Inferior parietal cortex (tissue), 1 donor: Measurements from ENCODE around the gene MVB12B.

Source experiments
- DNase-seq: peaks from one replicate; pipeline ENCODE4 v3.0.0-alpha.2; 2016; ENCODE audit errors: extremely low spot score

MVB12B gene

GRCh38 chr9:126303488-126303887 is 23.1 kb upstream of the MVB12B start:
- no peak for DNase-seq

DNA sequence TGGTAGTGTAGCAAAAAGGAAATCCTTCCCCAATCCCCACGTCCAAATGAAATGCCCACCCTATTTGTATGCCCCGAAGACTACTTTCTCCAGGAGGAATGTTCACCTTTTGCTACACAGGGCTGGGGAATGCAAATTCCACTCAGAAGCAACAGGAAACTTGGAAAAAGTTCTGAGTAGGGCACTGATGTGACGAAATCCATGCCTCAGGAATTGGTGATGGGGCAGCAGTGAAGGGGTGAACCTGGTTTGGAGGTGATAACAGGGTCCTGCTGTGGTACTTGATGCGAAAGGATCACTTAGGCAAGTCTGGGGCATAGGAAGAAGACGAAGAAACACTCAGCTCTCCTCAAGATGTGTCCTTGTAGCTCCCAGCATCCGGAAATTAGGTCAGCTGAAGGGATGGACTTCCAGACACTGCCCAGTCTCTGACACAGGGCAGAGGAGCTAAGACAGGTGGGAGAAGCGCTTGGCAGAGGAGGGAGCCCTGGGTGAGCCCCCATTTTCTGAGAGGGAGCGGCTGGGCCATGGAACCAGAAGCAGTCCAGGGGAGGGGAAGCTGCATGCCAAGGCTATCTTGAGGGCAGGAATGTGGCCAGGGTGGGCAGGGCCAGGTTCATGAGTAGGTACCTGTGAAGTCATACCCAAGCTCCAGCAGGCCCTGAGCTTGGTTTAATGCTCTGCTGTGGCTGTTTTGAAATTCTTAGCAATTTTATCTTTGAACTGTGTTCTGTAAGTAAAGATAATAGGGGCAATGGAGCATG is 22.2 kb upstream of the MVB12B start:
- DNase-seq = no peak

GRCh38 chr9:126304971-126305320 is 21.7 kb upstream of the MVB12B start:
- no peak for DNase-seq

DNA sequence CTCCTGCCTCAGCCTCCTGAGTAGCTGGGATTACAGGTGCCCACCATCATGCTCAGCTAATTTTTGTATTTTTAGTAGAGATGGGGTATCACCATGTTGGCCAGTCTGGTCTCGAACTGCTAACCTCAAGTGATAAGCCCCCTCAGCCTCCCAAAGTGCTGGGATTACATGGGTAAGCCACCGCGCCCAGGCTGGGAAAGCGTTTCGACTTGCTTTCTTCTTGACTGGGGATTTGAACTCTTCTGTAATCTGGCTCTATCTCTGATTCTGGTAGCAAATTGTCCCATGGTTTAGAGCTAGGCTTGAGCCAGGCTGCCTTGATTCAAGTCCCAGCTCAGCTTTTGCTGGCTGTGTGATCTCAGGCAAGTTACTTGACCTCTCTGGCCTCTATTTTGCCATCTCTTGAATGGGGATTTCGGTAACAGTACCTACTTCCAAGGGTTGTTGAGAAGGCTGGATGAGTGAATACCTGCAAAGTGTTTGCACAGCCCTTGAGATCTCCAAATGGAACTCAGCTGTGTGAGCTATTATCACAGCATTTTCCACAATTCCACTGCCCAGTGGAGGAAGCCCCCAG is 20.5 kb upstream of the MVB12B start:
- DNase-seq = no peak

DNA sequence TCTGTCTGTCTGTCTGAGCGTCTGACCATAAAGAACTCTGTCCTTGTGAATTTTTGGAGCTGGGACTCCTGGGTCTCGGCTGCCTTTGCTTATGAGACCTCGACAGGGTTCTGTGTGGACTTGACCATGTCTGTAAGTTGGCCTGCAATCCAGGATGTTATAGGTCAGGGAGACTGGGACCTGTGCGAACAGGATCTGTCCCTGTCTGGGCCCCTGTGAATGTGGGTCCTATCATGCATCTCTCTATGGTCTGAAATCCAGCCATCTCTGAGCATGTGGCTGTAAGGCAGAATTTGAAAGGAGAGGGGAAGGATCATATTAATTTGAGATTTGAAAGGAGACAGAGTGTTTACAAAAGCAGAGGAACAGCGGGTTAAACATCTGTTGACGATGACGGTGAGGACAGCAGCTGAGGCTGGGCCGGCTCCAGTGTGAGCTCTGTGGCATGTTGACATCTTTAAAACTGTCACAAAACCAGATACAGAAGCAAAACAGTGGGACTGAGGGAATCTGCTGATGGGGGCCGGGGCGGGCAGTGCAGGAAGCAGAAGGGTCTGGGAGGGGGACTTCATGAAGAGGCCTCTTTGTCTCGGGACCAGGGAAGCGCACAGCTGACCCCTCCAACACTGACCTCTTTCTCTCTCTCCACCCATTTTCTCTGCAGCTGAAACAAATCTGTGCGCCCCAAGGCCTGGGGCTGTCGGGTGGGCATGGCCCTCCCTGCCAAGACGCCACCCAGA is 19.1 kb upstream of the MVB12B start:
- peak; percentile 68 for DNase-seq

DNA sequence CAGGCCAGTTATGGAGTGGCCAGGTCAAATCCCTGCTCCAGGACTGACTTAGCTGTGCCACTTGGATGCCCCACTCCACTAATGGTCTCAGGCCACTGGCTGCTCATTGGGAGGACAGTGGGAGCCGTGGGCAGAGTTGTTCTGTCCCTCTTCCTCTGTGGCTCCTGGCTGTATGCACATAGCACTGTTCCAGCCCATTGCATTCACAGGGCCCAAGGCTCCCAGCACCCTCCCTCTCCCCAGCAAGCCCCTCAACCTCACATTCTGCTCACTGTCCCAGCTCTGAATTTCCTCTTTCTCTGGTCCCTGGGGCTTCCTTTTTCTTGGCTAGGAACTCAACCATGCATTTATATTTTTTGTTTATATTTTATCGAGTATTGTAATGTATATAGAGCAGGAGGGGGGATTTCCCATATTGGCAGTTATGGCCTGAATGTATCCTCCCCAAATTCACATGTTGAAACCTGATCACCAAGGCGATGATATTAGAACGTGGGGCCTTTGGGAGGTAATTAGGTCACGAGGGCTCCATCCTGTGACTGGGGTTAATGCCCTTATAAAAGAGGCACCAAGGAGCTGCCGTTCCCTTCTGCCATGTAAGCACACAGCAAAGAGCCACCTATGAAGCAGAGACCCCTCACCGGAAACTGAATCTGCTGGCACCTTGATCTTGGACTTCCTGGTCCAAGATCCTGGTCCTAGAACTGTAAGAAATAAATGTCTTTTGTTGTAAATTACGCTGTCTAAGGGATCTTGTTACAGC is 17.0 kb upstream of the MVB12B start:
- no peak for DNase-seq

DNA sequence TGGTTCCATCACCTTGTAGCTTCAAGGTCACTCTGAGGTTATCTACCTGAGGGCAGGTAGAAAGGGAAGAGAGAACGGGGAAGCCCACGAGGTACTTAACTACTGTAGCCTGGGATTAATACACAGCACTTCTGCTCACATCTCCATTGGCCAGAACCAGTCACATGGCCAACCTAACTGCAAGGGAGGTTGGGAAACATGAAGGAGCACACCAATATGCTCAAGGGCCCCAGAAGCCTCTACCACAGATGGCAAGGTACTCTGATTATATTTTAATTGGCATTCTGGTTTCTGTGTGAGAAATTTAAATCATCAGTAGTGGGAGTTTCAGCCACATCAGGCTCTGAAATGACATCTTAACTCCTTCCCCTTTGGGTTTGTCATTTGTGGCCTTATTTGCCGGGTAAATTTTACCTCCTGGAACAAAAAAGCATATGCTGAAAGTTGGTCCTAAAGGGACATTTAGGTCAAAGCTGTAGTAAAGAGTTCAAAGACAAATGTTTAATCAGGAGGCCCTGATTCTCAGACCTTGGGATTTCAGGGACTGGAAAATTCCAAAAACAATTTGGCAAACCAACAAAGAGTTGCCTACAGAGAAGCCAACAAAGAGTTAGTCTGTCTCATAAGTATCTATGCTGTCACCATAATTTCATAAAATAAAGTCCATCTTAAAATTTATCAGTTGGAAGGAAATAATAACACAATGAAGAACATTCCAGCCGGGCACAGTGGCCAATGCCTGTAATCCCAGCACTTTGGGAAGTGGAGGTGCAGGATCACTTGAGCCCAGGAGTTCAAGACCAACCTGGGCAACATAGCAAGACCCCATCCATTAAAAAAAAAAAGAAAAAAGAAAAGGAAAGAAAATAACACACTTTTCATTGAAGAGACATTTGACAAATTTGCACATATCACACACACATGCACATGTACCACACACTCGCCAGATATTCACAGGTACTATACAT is 13.8 kb upstream of the MVB12B start:
- DNase-seq = no peak

DNA sequence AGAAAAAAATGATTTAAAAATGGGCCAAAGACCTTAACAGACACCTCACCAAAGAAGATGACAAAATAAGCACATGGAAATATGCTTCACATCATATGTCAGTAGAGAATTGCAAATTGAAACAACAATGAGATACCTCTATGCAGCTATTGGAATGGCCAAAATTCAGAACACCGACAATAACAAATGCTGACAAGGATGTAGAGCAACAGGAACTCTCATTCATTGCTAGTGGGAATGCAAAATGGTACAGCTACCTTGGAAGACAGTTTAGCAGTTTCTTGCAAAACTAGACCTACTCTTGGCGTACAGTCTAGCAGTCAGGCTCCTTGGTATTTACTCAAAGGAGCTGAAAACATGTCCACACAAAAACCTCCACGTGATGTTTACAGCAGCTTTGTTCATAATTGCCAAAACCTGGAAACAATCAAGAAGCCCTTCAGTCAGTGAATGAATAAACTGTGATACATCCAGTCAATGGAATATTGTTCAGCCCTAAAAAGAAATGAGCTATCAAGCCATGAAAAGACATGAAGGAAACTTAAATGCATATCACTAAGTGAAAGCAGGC is 10.5 kb upstream of the MVB12B start:
- DNase-seq = no peak

DNA sequence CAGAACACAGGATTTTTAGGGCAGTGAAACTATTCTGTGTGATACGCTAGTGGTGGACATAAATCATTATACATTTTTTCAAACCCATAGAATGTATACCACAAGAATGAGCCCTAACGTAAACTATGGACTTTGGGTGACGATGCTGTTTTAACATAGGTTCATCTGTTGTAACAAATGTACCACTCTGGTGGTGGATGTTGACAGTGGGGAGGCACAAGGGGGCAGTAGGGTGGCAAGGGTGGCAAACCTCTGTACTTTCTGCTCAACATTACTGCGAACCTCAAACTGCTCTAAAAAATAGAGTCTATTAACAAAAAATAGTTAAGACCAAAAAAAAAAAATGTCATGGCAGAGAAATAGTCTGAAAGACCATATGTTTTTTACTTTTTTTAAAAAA is 9.1 kb upstream of the MVB12B start:
- DNase-seq = no peak

DNA sequence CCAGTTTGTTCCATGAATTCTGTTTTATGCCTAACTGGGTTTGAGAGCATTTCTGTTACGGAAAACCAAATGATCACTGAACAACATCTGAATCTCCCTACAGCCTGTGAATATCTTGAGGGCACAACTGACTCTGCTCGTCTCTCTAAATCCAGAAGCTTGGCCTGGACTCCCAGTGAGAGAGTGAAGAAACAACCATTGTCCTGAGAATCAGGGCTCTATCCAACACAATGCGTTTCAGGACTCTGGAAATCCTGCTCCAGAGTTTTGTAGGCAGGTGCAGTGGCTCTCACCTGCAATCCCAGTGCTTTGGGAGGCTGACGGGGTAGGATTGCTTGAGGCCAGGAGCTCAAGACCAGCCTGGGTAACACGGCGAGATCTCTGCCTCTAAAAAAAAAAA is 7.8 kb upstream of the MVB12B start:
- no peak for DNase-seq

DNA sequence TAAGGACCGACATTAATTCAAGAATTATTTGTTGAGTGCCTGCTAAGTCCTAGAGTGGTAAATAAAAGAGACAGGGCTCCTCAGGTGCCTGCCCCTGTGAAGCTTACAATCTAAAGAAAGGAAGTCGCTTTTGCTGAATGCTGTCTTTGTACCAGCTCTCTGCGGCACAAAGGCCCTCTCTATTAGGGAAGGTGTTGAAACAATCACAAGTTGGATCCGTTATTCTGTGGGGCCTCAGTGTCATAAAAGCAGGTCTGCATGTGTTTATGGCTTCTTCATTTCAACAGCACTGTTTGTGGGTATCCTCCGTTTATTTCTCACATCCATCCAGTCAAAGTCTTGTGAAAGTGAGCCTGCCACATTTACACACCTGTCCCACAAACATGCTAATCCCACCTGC is 7.0 kb upstream of the MVB12B start:
- no peak for DNase-seq

DNA sequence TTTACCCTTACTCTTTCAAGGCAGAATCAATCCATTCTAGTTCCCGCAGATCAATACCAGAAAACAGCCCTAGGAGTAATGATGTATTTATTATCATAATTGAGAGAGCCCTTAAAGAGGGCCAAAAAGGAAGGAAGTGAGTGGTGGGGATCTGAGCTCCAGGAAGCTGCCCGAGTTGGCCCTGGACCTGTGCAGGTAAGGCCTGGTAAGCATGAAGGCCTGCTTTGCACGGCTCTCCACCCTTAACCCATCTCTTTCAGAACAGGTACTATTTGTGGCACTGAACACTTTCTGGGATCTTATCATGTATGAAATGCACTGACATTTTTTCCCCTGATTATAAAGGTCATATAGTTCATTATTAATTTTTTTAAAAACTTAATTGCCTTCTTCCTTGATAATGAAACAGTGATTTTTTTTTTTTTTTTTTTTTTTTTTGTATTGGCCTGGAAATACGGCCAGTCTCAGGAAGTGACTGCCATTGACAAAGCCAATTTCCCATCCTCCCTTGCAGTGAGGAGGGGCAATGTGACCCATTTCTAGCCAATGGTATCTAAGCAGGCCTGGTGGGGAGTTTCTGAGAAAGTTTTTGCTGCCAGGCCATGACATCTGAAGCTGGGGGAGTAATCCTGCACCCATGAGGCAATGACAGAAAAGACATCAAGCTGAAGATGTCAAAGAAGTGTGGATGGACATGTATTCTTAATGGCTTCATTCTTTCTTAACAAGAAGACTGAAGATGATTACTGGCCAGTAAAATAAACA is 6.3 kb upstream of the MVB12B start:
- no peak for DNase-seq

DNA sequence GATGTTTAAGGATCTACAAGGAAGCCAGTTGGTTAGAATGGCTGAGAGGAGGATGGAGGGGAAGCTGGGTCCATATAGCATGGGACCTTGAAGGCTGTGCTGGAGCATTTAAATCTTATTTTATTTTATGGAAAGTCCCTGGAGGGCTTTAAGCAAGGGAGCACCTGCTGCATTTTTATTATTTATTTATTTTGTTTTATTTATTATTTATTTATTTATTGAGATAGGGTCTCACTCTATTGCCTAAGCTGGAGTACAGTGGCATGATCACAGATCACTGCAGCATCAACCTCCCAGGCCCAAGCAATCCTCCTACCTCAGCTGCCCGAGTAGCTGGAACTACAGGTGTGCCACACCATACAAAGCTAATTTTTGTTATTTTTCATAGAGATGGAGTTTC is 4.9 kb upstream of the MVB12B start:
- no peak for DNase-seq

- no peak for DNase-seq
These were observed 808 bp upstream of the MVB12B start for GRCh38 chr9:126325821-126326220.

- no peak for DNase-seq
These were observed 531 bp downstream of the MVB12B start for GRCh38 chr9:126327006-126327713.

DNA sequence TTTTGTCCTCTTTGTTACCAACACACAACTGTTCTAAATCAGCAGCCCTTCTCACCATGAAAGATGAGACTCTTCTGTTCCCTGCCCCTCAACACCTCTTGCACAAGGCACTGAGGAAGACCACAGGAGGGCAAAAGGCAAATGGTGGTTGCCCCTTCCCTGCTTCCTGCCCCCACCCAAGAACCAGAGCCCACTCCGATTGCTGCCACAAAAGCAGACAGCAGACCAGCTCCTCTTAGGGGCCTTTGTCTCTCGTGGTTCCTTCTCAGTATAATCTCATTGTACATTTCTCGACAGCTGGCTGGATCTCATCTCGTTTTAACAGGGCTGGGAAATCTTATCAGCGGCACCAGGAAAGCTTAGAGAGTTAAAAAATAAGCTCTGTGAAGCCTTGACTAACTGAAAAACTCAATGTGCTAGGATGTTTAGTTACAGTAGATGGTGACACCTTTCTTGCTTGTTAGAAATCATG is 1.1 kb downstream of the MVB12B start:
- no peak for DNase-seq

DNA sequence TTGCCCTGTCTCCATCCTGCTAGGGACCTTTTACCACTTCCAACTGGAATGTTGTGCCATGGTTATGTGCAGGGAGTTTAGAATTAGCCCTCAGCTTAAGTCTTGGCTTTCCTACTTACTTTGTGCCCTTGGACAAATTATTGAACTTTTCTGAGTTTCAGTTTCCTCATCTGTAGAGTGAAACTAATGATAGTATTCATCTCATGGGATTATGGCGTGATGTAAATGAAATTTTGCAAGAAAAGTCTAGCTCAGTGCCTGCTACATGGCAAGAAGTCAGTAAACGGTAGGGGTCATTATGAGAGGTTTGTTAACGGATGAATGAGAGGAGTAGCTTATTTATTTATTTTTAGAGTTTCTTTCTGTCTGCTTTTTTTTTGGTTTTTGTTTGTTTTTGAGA is 1.8 kb downstream of the MVB12B start:
- no peak for DNase-seq

- DNase-seq = no peak
These were observed 3.0 kb downstream of the MVB12B start for GRCh38 chr9:126329476-126330275.

DNA sequence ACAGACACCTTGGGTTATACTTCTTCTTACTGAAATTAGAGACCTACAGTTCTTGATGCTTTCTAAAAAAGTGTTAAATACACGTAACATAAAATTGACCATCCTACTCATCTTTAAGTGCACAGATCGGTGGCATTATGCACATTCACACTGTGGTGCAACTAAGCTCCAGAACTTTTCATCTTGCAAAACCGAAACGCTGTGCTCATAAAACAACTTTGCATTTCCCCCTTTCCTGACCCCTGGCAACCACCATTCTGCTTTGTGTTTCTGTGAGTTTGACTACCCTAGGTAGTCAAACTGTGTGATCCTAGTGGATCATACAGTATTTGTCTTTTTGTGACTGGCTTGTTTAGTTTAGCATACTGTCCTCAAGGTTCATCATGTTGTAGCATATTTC is 3.9 kb downstream of the MVB12B start:
- DNase-seq = no peak
